ENCODE data around the gene PLCL2. TPM values are rescaled to one million over a fixed set of nuclear protein-coding genes. Genes with fewer than 3 reads are reported as not detected.

Gene PLCL2
- total and polyA plus RNA-seq, 4 donors: 1.5 to 16.5 (median 9.4) TPM

DNA sequence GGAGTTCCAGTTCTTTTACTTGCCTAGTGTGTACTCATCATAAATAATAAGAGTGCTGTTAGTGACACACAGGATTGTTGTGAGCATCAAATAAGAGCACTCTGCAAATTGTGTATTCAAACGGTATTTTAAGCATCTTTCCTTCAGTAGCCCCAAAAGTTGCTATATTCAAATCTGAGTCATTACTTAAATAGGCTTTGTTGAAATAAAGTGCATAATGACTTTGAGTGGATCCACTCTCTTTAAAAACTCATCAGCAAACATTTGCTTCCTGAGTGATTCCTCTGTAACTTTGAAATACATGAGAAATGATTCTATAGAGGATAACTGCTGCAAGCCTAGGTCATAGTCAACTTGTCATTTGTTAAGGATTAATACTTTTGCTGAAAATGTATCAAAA lies 29.3 kb upstream of the PLCL2 start:
- Histone ChIP-seq H3K9ac (ENCODE audit: low read depth in 1 of 2, low read length in 2 of 2) (no peak overlapping the region), H3K4me3 (ENCODE audit: low read depth in 1 of 3, low read length in 3 of 3) (no peak overlapping the region), H3K27me3 (ENCODE audit: control insufficient read depth in 4 of 4, insufficient read depth in 4 of 4, low read length in 3 of 4) (no peaks in the 10 kb centered on the region), H3K4me1 (ENCODE audit: control insufficient read depth in 4 of 4, insufficient read depth in 4 of 4, low read length in 3 of 4) (no peaks in the 10 kb centered on the region), H3K27ac (ENCODE audit: low read depth in 1 of 2, low read length in 2 of 2) (no peak overlapping the region), H3K36me3 (ENCODE audit: control insufficient read depth in 4 of 4, insufficient read depth in 3 of 4, low read depth in 1 of 4, low read length in 3 of 4) (no peaks in the 10 kb centered on the region), H3K9me3 (ENCODE audit: control insufficient read depth in 4 of 4, low read length in 3 of 4) (no peaks in the 10 kb centered on the region)
- no peak for DNase-seq (ENCODE audit: low spot score)
- WGBS: 73% methylated on average over 1 of the region's 1 CpG
- no peak for TF ChIP-seq RAD21 (IDR thresholded peaks at IDR 0.05)
- TF ChIP-seq, protein P1, sequence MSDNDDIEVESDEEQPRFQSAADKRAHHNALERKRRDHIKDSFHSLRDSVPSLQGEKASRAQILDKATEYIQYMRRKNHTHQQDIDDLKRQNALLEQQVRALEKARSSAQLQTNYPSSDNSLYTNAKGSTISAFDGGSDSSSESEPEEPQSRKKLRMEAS (IDR thresholded peaks at IDR 0.05): no peak
- TF ChIP-seq GABPA (IDR thresholded peaks at IDR 0.05 in 1 of 2, conservative IDR thresholded peaks at IDR 0.05 in 1 of 2): no peak
- TF ChIP-seq, protein P2, sequence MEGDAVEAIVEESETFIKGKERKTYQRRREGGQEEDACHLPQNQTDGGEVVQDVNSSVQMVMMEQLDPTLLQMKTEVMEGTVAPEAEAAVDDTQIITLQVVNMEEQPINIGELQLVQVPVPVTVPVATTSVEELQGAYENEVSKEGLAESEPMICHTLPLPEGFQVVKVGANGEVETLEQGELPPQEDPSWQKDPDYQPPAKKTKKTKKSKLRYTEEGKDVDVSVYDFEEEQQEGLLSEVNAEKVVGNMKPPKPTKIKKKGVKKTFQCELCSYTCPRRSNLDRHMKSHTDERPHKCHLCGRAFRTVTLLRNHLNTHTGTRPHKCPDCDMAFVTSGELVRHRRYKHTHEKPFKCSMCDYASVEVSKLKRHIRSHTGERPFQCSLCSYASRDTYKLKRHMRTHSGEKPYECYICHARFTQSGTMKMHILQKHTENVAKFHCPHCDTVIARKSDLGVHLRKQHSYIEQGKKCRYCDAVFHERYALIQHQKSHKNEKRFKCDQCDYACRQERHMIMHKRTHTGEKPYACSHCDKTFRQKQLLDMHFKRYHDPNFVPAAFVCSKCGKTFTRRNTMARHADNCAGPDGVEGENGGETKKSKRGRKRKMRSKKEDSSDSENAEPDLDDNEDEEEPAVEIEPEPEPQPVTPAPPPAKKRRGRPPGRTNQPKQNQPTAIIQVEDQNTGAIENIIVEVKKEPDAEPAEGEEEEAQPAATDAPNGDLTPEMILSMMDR (IDR thresholded peaks at IDR 0.05; ENCODE audit: low read depth, low read length, missing input control): no peak
- TF ChIP-seq, protein P3, sequence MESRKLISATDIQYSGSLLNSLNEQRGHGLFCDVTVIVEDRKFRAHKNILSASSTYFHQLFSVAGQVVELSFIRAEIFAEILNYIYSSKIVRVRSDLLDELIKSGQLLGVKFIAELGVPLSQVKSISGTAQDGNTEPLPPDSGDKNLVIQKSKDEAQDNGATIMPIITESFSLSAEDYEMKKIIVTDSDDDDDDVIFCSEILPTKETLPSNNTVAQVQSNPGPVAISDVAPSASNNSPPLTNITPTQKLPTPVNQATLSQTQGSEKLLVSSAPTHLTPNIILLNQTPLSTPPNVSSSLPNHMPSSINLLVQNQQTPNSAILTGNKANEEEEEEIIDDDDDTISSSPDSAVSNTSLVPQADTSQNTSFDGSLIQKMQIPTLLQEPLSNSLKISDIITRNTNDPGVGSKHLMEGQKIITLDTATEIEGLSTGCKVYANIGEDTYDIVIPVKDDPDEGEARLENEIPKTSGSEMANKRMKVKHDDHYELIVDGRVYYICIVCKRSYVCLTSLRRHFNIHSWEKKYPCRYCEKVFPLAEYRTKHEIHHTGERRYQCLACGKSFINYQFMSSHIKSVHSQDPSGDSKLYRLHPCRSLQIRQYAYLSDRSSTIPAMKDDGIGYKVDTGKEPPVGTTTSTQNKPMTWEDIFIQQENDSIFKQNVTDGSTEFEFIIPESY (IDR thresholded peaks at IDR 0.05): no peak
- TF ChIP-seq NR2F2 (IDR thresholded peaks at IDR 0.05): no peak
- TF ChIP-seq FOXA1 (IDR thresholded peaks at IDR 0.05): no peak
- TF ChIP-seq TAF1 (conservative IDR thresholded peaks at IDR 0.05): no peak
- no peak for TF ChIP-seq HNF4A (conservative IDR thresholded peaks at IDR 0.05)
- TF ChIP-seq, protein P4, sequence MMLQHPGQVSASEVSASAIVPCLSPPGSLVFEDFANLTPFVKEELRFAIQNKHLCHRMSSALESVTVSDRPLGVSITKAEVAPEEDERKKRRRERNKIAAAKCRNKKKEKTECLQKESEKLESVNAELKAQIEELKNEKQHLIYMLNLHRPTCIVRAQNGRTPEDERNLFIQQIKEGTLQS (IDR thresholded peaks at IDR 0.05): no peak
- TF ChIP-seq RXRA (IDR thresholded peaks at IDR 0.05): no peak
- TF ChIP-seq, protein P5, sequence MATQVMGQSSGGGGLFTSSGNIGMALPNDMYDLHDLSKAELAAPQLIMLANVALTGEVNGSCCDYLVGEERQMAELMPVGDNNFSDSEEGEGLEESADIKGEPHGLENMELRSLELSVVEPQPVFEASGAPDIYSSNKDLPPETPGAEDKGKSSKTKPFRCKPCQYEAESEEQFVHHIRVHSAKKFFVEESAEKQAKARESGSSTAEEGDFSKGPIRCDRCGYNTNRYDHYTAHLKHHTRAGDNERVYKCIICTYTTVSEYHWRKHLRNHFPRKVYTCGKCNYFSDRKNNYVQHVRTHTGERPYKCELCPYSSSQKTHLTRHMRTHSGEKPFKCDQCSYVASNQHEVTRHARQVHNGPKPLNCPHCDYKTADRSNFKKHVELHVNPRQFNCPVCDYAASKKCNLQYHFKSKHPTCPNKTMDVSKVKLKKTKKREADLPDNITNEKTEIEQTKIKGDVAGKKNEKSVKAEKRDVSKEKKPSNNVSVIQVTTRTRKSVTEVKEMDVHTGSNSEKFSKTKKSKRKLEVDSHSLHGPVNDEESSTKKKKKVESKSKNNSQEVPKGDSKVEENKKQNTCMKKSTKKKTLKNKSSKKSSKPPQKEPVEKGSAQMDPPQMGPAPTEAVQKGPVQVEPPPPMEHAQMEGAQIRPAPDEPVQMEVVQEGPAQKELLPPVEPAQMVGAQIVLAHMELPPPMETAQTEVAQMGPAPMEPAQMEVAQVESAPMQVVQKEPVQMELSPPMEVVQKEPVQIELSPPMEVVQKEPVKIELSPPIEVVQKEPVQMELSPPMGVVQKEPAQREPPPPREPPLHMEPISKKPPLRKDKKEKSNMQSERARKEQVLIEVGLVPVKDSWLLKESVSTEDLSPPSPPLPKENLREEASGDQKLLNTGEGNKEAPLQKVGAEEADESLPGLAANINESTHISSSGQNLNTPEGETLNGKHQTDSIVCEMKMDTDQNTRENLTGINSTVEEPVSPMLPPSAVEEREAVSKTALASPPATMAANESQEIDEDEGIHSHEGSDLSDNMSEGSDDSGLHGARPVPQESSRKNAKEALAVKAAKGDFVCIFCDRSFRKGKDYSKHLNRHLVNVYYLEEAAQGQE (IDR thresholded peaks at IDR 0.05): no peak
- TF ChIP-seq HNF4G (IDR thresholded peaks at IDR 0.05): no peak
- no peak for TF ChIP-seq EGR1 (IDR thresholded peaks at IDR 0.05; ENCODE audit: low read depth in 2 of 2)
- TF ChIP-seq SP1 (IDR thresholded peaks at IDR 0.05): no peak

DNA sequence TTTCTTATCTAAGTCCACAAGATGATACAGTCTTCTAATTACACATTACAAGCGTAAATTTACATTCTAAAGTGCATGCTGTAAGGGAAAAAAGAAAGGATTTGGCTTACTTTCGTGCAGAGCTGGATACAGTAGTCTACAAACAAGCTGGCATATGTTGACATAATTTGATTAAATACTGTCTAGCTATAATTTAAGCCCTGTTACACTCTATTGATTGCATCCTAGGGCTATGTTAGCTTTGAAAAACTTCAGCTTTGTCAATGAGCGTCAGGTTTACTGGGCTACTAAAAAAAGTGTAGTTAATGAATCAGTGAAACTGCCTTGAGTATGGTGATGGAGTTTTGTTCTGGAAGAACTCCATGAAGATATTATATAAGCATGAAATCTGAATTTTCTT lies 24.5 kb upstream of the PLCL2 start:
- Histone ChIP-seq H3K27ac (ENCODE audit: low read depth in 1 of 2, low read length in 2 of 2) (no peak overlapping the region), H3K4me1 (ENCODE audit: control insufficient read depth in 4 of 4, insufficient read depth in 4 of 4, low read length in 3 of 4) (no peaks in the 10 kb centered on the region), H3K9me3 (ENCODE audit: control insufficient read depth in 4 of 4, low read length in 3 of 4) (no peaks in the 10 kb centered on the region), H3K4me3 (ENCODE audit: low read depth in 1 of 3, low read length in 3 of 3) (no peak overlapping the region), H3K36me3 (ENCODE audit: control insufficient read depth in 4 of 4, insufficient read depth in 3 of 4, low read depth in 1 of 4, low read length in 3 of 4) (no peaks in the 10 kb centered on the region), H3K9ac (ENCODE audit: low read depth in 1 of 2, low read length in 2 of 2) (no peak overlapping the region), H3K27me3 (ENCODE audit: control insufficient read depth in 4 of 4, insufficient read depth in 4 of 4, low read length in 3 of 4) (no peaks in the 10 kb centered on the region)
- no peak for DNase-seq (ENCODE audit: low spot score)
- WGBS: 58% methylated on average over 3 of the region's 3 CpGs
- TF ChIP-seq, protein P3 (IDR thresholded peaks at IDR 0.05): no peak
- no peak for TF ChIP-seq RAD21 (IDR thresholded peaks at IDR 0.05)
- TF ChIP-seq, protein P1 (IDR thresholded peaks at IDR 0.05): no peak
- no peak for TF ChIP-seq TAF1 (conservative IDR thresholded peaks at IDR 0.05)
- no peak for TF ChIP-seq YY1 (IDR thresholded peaks at IDR 0.05)
- TF ChIP-seq EGR1 (IDR thresholded peaks at IDR 0.05; ENCODE audit: low read depth in 2 of 2): no peak
- TF ChIP-seq, protein P2 (IDR thresholded peaks at IDR 0.05; ENCODE audit: low read depth, low read length, missing input control): no peak
- no peak for TF ChIP-seq FOXA2 (IDR thresholded peaks at IDR 0.05)
